HepG2 (cell line): Measurements from ENCODE around the gene S100A5. TPM values are rescaled to one million over a fixed set of nuclear protein-coding genes. Genes with fewer than 3 reads are reported as not detected.

Source experiments
- ATAC-seq: fragments of 200-7000 bp; cut with Tn5 transposase; 3 replicates; pipeline ENCODE4 v1.9.1; 2020; ENCODE audit warnings: mild to moderate bottlenecking, moderate library complexity
- BruUV-seq: library from RNA; stranded (reverse); fragments of 400-500 nt; replicated peaks from 2 replicates; lab custom pipeline; 2021; lab: Mats Ljungman, UMichigan
- CTCF ChIA-PET: fragments of 300-600 bp; formaldehyde crosslinking; extraction: SDS; loops from one replicate; lab custom pipeline; 2021; ENCODE audit warnings: low total read pairs, inconsistent platforms, low intra/inter-chr PET ratio; lab: Yijun Ruan, JAX
- POLR2A ChIA-PET: fragments of 350-600 bp; sonication (Branson Sonifier 250); formaldehyde crosslinking; loops from one replicate; lab custom pipeline; 2020; ENCODE audit warnings: antibody characterized with exemption, inconsistent platforms; lab: Yijun Ruan, JAX
- DNase-seq: peaks from one replicate; pipeline ENCODE4 v3.0.0-alpha.2; 2015; ENCODE audit warnings: low spot score
- FAIRE-seq: peaks from 3 replicates; lab custom pipeline; 2011; peaks lifted over from hg19 to GRCh38; lab: Jason Lieb, UNC
- H2AFZ ChIP-seq: one replicate; pipeline ENCODE4 v1.6.1; 2011; ENCODE audit warnings: low read length, inconsistent platforms
- H3K27ac ChIP-seq: fragments of 300-600 bp; 3 replicates; pipeline ENCODE4 v1.8.0; 2011; ENCODE audit warnings: mixed run types, mild to moderate bottlenecking, mixed read lengths, low read length, inconsistent platforms; ENCODE audit not compliant: insufficient read depth; ENCODE audit errors: extremely low read length
- H3K27me3 ChIP-seq, 2 experiments: fragments of 200-600 bp in 1 of 2; 2 replicates in 1 of 2; 3 replicates in 1 of 2; pipeline versions ENCODE4 v1.6.0 to v1.8.0; 2011; ENCODE audit warnings: low read length in 2 of 2, mild to moderate bottlenecking in 2 of 2, moderate library complexity in 2 of 2, inconsistent platforms in 1 of 2; ENCODE audit not compliant: insufficient read depth in 2 of 2, control insufficient read depth in 1 of 2
- H3K36me3 ChIP-seq, 2 experiments: fragments of 200-600 bp in 1 of 2; replicated peaks in 1 of 2; 2 replicates in 1 of 2; 3 replicates in 1 of 2; pipeline versions ENCODE4 v1.5.1 to v1.8.0; 2011; ENCODE audit warnings: low read length in 2 of 2, inconsistent platforms in 1 of 2; ENCODE audit not compliant: insufficient read depth in 2 of 2, control insufficient read depth in 1 of 2
- H3K4me1 ChIP-seq: 2 replicates; pipeline ENCODE4 v1.5.1; 2012; ENCODE audit warnings: low read length, inconsistent platforms; ENCODE audit not compliant: insufficient read depth
- H3K4me2 ChIP-seq: 2 replicates; pipeline ENCODE4 v1.6.0; 2011; ENCODE audit warnings: low read depth, low read length, inconsistent platforms
- H3K4me3 ChIP-seq, 3 experiments: fragments of 200-600 bp in 1 of 3; sonication (generic), shearing (Covaris generic) in 1 of 3; replicated peaks in 1 of 3; 2 replicates each; pipeline ENCODE4 v1.5.1; 2011 to 2016; ENCODE audit warnings: low read length in 3 of 3, inconsistent platforms in 2 of 3, low read depth in 2 of 3, mild to moderate bottlenecking in 2 of 3, control low read depth in 1 of 3, mixed read lengths in 1 of 3; ENCODE audit not compliant: insufficient read depth in 1 of 3
- H3K79me2 ChIP-seq: one replicate; pipeline ENCODE4 v1.6.1; 2011; ENCODE audit warnings: low read length, inconsistent platforms; ENCODE audit not compliant: insufficient read depth
- H3K9ac ChIP-seq: 2 replicates; pipeline ENCODE4 v1.6.0; 2011; ENCODE audit warnings: mild to moderate bottlenecking, low read depth, low read length, inconsistent platforms; ENCODE audit not compliant: insufficient read depth
- H3K9me3 ChIP-seq: 2 replicates; pipeline ENCODE4 v1.5.1; 2012; ENCODE audit warnings: mild to moderate bottlenecking, low read length
- H4K20me1 ChIP-seq: 2 replicates; pipeline ENCODE4 v1.6.0; 2011; ENCODE audit warnings: inconsistent platforms, mild to moderate bottlenecking, low read length, moderate library complexity; ENCODE audit not compliant: insufficient read depth
- CHD2 ChIP-seq: IDR thresholded peaks from 2 replicates; pipeline ENCODE4 v1.6.1; 2011; ENCODE audit warnings: low read depth, low read length, improper control_type of control experiment
- PCBP1 ChIP-seq: fragments of 200-400 bp; formaldehyde crosslinking; IDR thresholded peaks from 2 replicates; pipeline ENCODE4 v1.6.1; 2017; ENCODE audit warnings: mild to moderate bottlenecking, low read depth, low read length, borderline replicate concordance
- SNRNP70 ChIP-seq: fragments of 200-400 bp; formaldehyde crosslinking; IDR thresholded peaks from 2 replicates; pipeline ENCODE4 v1.6.1; 2017; ENCODE audit warnings: mild to moderate bottlenecking, low read depth, low read length, moderate library complexity
- SP140L ChIP-seq: sonication (generic); formaldehyde crosslinking; IDR thresholded peaks from 2 replicates; pipeline ENCODE4 v1.4.0; 2020; ENCODE audit warnings: missing genetic modification reagents, borderline replicate concordance
- WIZ ChIP-seq: sonication (generic); formaldehyde crosslinking; IDR thresholded peaks from 2 replicates; pipeline ENCODE4 v1.5.1; 2020; ENCODE audit warnings: mild to moderate bottlenecking, missing genetic modification reagents
- ZFYVE20 ChIP-seq: sonication (generic); formaldehyde crosslinking; IDR thresholded peaks from 2 replicates; pipeline ENCODE4 v1.8.0; 2023; ENCODE audit warnings: low read depth, mild to moderate bottlenecking, moderate library complexity, missing genetic modification reagents, borderline replicate concordance
- ZNF33A ChIP-seq: sonication (generic); formaldehyde crosslinking; IDR thresholded peaks from 2 replicates; pipeline ENCODE4 v1.5.1; 2020; ENCODE audit warnings: missing genetic modification reagents, mild to moderate bottlenecking, moderate library complexity, borderline replicate concordance
- ZNF431 ChIP-seq: sonication (generic); formaldehyde crosslinking; IDR thresholded peaks from 2 replicates; pipeline ENCODE4 v1.9.0; 2022; ENCODE audit warnings: missing genetic modification reagents, low read depth, mild to moderate bottlenecking, borderline replicate concordance
- ZNF552 ChIP-seq: sonication (generic); formaldehyde crosslinking; IDR thresholded peaks from 2 replicates; pipeline ENCODE4 v1.9.0; 2022; ENCODE audit warnings: missing genetic modification reagents, mild to moderate bottlenecking, borderline replicate concordance
- ZNF772 ChIP-seq: sonication (generic); formaldehyde crosslinking; IDR thresholded peaks from 2 replicates; pipeline ENCODE4 v1.5.0; 2020; ENCODE audit warnings: mild to moderate bottlenecking, missing genetic modification reagents
- ZNF891 ChIP-seq: sonication (generic); formaldehyde crosslinking; IDR thresholded peaks from 2 replicates; pipeline ENCODE4 v1.5.0; 2020; ENCODE audit warnings: mild to moderate bottlenecking, missing genetic modification reagents
- in situ Hi-C: cut with HindIII; loops from 2 replicates; pipeline ENCODE4 v1.10.0; 2017; ENCODE audit warnings: low pct_unique_long_range_greater_than_20kb; ENCODE audit not compliant: extremely low pct_ligation_motif_present
- intact Hi-C: fragments of 100-400 bp; cut with micrococcal nuclease; formaldehyde crosslinking; loops from one replicate; pipeline ENCODE4 v1.10.0; 2022; ENCODE audit not compliant: unreplicated experiment
- polyA plus RNA-seq, 8 experiments: library from polyadenylated mRNA; depleted of rRNA in 3 of 8; stranded (reverse) in 7 of 8; unstranded in 1 of 8; fragments of >200 nt; fragmentation: Illumina TruSeq in 4 of 8; extraction: Trizol in 4 of 8; gene quantifications; 2 replicates each; pipeline versions ENCODE4 v1.2.1 to v1.2.3, GENCODE V29; 2011 to 2016; ENCODE audit warnings: low read depth in 4 of 8, missing spikeins in 1 of 8, mixed read lengths in 1 of 8; ENCODE audit not compliant: insufficient read depth in 1 of 8
- total RNA-seq, 5 experiments: library from RNA; depleted of rRNA; stranded (reverse); fragments of >200 nt; fragmentation: Illumina TruSeq; extraction: Trizol; gene quantifications; 2 replicates each; pipeline ENCODE4 v1.2.3, GENCODE V29; 2016; ENCODE audit warnings: low read depth in 1 of 5
- TF ChIP-seq, protein P1 (sequence below): sonication (generic); formaldehyde crosslinking; IDR thresholded peaks from 2 replicates; pipeline ENCODE4 v1.9.0; 2021; ENCODE audit warnings: missing genetic modification reagents, borderline replicate concordance
- TF ChIP-seq, protein P2 (sequence below): sonication (generic); formaldehyde crosslinking; IDR thresholded peaks from 2 replicates; pipeline ENCODE4 v1.4.0; 2020; ENCODE audit warnings: missing genetic modification reagents, borderline replicate concordance
- TF ChIP-seq, protein P3 (sequence below): IDR thresholded peaks from 2 replicates; pipeline ENCODE4 v1.6.1; 2018; ENCODE audit warnings: missing genetic modification reagents

S100A5 gene
- total and polyA plus RNA-seq, 2 of the 13 experiments (the other 11 are each of a cell fraction or from before 2014, with no cell fraction given), result not detected

DNA sequence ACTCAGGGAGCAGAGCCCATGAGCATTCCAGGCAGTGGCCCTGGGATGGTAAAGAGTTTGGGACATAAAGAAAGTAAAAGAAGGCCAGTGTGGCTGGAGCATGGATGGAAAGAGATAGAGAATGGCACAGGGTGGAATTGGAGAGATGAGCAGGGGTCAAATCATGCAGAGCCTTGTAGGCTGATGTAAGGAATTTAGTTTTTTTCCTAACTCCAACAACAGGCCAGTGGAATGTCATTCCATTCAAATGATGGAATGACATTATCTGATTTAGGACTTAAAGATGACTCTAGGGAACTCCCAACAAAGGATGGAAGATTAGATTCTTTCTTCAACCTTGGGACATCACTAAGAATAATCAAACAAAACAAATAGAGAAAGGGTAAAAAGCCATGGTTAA lies 37.8 kb upstream of the S100A5 start:
- Histone ChIP-seq H3K27ac (no peak overlapping the region), H3K4me2 (no peak overlapping the region), H3K4me3 (no peak overlapping the region), H3K79me2 (no peaks in the 10 kb centered on the region), H3K9ac (no peak overlapping the region), H4K20me1 (no peaks in the 10 kb centered on the region), H3K9me3 (no peaks in the 10 kb centered on the region), H2AFZ (no peak overlapping the region), H3K27me3 (no peaks in the 10 kb centered on the region; a peak in 1 of 5 replicates), H3K36me3 (no peaks in the 10 kb centered on the region), H3K4me1 (peaks cover 4% of the 10 kb centered on the region; the same call in 1 of the 2 replicates)
- POLR2A ChIA-PET, result interaction anchor here (1.4 to 1.5 kb wide), 2 partner anchors 10 to 59 kb away, joined by 3 read pairs; no protein-coding TSS in a partner anchor
- ATAC-seq, result no peak
- intact Hi-C loops, result no loop called here
- BruUV-seq, result no TSS peak
- in situ Hi-C loops, result no loop called here
- CTCF ChIA-PET, result no interaction called here
- FAIRE-seq, result no peak
- no peak for DNase-seq
- TF ChIP-seq ZNF552 (CRISPR knock-in tag) (no peak), SNRNP70 (no peak), ZNF33A (no peak), SP140L (CRISPR knock-in tag) (no peak), PCBP1 (no peak), ZNF891 (CRISPR knock-in tag) (no peak), ZFYVE20 (CRISPR knock-in tag) (no peak), WIZ (CRISPR knock-in tag) (no peak), CHD2 (no peak), ZNF772 (CRISPR knock-in tag) (no peak), ZNF431 (CRISPR knock-in tag) (no peak)
- TF ChIP-seq, protein P1, sequence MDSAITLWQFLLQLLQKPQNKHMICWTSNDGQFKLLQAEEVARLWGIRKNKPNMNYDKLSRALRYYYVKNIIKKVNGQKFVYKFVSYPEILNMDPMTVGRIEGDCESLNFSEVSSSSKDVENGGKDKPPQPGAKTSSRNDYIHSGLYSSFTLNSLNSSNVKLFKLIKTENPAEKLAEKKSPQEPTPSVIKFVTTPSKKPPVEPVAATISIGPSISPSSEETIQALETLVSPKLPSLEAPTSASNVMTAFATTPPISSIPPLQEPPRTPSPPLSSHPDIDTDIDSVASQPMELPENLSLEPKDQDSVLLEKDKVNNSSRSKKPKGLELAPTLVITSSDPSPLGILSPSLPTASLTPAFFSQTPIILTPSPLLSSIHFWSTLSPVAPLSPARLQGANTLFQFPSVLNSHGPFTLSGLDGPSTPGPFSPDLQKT (CRISPR knock-in tag), result no peak
- TF ChIP-seq, protein P2, sequence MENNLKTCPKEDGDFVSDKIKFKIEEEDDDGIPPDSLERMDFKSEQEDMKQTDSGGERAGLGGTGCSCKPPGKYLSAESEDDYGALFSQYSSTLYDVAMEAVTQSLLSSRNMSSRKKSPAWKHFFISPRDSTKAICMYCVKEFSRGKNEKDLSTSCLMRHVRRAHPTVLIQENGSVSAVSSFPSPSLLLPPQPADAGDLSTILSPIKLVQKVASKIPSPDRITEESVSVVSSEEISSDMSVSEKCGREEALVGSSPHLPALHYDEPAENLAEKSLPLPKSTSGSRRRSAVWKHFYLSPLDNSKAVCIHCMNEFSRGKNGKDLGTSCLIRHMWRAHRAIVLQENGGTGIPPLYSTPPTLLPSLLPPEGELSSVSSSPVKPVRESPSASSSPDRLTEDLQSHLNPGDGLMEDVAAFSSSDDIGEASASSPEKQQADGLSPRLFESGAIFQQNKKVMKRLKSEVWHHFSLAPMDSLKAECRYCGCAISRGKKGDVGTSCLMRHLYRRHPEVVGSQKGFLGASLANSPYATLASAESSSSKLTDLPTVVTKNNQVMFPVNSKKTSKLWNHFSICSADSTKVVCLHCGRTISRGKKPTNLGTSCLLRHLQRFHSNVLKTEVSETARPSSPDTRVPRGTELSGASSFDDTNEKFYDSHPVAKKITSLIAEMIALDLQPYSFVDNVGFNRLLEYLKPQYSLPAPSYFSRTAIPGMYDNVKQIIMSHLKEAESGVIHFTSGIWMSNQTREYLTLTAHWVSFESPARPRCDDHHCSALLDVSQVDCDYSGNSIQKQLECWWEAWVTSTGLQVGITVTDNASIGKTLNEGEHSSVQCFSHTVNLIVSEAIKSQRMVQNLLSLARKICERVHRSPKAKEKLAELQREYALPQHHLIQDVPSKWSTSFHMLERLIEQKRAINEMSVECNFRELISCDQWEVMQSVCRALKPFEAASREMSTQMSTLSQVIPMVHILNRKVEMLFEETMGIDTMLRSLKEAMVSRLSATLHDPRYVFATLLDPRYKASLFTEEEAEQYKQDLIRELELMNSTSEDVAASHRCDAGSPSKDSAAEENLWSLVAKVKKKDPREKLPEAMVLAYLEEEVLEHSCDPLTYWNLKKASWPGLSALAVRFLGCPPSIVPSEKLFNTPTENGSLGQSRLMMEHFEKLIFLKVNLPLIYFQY (CRISPR knock-in tag), result no peak
- TF ChIP-seq, protein P3, sequence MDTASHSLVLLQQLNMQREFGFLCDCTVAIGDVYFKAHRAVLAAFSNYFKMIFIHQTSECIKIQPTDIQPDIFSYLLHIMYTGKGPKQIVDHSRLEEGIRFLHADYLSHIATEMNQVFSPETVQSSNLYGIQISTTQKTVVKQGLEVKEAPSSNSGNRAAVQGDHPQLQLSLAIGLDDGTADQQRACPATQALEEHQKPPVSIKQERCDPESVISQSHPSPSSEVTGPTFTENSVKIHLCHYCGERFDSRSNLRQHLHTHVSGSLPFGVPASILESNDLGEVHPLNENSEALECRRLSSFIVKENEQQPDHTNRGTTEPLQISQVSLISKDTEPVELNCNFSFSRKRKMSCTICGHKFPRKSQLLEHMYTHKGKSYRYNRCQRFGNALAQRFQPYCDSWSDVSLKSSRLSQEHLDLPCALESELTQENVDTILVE (CRISPR knock-in tag), result no peak
